CD1c-positive myeloid dendritic cell (primary cell): ENCODE measurements around the gene IQCE.

ENCODE experiments used
- DNase-seq: peaks from one replicate; pipeline ENCODE4 v3.0.0-alpha.2; 2016; ENCODE audit errors: extremely low spot score

The IQCE gene

GRCh38 chr7:2662273-2663120, 103.7 kb downstream of the IQCE start:
- DNase-seq, result no peak

DNA sequence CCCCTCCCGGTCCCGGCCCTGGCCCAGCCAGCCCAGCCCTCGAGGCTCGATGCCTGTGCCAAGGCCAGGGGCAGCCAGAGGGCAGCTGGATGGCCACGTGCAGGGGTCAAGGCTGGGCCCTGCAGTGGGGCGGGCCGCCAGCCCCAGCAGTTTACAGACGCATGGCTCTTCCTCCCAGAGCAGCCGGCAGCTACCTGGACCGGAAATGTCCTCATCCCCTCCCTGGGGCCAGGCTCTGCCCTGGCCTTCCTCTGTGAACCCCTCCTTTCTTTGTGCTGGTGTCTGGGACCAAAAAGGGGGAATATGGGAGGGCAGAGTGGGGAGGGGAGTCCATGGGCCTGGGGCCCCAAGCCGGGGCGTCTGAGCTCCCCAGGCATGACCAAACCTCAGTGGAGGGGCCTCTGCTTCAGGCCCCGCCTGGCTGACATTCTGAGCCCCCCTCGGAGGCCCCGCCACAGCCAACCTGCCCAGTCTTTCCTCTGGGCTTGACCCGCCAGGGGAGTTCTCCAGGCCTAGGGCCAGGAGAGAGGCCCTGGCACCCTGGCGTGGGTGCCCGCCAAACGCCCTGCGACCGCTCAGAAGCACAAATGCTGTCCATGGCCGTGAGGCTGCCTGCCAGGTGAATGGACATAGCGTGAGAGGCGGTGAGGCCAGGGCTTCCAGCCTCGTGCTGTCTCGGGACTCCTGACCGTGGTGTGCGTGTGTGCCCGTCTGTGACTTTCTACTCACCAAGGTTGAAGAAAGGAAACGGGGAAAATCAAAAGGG, 104.5 kb downstream of the IQCE start:
- no peak for DNase-seq

DNA sequence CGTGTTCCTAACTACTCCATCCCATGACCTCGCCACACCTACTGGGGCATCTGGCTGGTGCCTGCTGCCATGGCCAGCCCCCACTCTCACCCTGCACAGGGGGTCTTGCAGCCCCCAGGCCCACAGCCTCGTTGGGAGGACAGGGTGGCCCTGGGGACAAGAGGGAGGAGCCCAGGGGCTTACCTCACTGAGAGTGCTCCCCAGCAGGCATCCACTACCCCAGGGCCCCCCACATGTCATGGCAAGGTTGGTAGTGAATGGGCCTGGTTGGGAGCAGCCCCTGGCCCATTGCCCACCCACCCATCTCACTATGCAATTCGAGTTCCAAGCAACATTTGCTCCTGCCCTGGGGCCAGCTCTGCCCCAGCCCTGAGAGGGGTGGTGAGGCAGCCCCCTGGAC, 105.2 kb downstream of the IQCE start:
- no peak for DNase-seq
